Measurements from ENCODE around the gene GSK3A.

Gene GSK3A

GRCh38 chr19:42279902-42280814 lies 37.8 kb upstream of the GSK3A start:
- peak; percentile 79 for DNase-seq

DNA sequence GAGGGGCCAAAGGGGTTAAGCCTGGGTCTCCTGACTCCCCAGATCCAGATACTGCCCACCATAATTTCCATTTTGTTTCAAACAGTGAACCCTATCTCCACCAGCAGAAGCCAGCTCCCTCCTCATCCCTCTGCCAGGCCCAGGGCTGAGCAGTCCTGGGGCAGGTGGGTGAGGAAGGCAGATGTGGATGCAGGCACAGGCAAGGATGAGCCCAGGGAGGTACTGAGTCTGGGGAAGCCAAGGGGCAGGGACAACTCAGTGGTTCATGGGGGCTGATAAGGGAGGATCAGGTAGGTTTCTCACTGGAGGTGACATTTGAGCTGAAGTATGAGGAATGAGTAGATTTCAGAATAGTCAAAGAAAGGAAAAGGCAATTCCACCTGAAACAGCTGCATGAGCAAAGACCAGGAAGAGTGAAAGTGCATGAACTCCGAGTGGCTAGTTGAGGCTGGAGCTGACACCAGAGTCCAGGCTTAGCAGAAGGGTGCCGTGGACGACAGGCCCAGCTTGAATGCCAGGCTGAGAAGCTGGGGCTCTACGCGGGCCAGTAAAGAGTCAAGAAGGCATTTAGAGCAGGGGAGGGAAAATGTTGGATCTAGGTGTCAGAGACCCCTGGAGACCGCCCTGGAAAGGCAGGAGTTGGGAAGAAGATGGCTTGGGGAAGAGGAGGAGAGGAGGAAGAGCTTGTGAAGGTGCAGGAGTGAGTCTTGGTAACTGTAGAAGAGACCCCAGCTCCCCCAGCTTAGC lies 36.9 kb upstream of the GSK3A start:
- no peak for DNase-seq

GRCh38 chr19:42278452-42279154 lies 36.2 kb upstream of the GSK3A start:
- no peak for DNase-seq

GRCh38 chr19:42277821-42278451 lies 35.5 kb upstream of the GSK3A start:
- peak; percentile 14 for DNase-seq

GRCh38 chr19:42276821-42277220 lies 34.4 kb upstream of the GSK3A start:
- DNase-seq = no peak

DNA sequence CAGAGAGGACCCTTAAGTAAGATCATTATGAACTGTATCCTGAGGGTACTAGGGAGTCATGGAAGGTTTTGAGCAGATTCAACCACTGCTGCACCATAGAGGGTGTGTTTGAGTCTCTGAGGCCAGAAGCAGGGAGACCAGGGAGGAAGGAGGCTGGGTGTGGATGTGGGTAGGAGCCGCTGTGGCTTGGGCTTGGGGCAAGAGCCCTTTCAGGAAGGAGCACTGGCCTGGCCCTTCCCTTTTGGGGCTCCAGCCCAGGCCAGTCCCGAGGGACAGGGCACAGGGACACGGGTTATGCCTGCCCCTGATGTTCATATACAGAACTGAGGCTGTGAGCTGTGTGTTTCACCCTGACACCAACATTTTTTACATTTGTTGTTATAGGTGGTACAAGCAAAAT lies 33.9 kb upstream of the GSK3A start:
- no peak for DNase-seq

DNA sequence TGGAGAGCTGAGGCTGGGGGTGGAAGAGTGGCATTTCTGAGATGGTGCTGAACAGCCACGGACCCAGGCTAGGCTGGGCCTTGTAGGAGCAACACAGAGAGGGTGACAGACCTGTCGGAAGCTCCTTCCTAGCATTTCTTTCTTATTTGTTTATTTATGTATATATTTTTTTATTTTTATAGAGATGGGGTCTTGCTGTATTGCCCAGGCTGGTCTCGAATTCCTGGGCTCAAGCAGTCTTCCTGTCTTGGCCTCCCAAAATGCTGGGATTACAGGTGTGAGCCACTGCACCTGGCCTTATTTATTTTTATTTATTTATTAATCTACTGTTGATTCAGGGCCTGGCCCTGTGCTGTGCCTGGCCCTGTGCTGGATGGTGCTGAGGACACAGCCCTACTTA lies 33.1 kb upstream of the GSK3A start:
- DNase-seq = no peak

- no peak for DNase-seq
These were observed 32.7 kb upstream of the GSK3A start for GRCh38 chr19:42275103-42275502.

- no peak for DNase-seq
These were observed 31.8 kb upstream of the GSK3A start for GRCh38 chr19:42274065-42274682.

DNA sequence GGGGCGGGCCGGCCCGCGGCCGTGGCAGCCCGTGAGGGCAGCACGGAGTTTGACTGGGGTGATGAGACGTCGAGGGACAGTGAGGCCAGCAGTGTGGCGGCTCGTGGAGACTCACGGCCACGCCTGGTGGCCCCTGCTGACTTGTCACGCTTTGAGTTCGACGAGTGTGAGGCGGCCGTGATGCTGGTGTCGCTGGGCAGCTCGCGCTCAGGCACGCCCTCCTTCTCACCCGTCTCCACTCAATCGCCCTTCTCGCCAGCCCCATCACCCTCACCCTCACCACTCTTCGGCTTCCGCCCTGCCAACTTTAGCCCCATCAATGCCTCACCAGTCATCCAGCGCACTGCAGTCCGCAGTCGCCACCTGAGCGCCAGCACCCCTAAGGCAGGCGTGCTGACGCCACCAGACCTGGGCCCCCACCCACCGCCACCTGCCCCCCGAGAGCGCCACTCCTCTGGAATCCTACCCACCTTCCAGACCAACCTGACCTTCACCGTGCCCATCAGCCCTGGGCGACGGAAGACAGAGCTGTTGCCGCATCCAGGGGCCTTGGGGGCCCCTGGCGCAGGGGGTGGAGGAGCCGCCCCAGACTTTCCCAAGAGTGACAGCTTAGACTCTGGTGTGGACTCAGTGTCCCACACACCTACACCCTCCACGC lies 31.1 kb upstream of the GSK3A start:
- DNase-seq = no peak

DNA sequence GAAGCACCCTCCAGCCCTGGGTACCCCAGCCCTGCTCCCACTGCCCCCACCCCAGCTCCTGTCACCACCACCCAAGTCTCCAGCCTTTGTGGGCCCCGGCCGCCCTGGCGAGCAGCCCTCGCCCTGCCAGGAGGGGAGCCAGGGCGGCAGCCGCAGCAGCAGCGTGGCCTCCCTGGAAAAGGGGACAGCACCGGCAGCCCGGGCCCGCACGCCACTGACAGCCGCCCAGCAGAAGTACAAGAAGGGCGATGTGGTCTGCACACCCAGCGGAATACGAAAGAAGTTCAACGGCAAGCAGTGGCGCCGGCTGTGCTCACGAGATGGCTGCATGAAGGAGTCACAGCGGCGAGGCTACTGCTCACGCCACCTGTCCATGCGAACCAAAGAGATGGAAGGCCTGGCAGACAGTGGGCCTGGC lies 30.6 kb upstream of the GSK3A start:
- no peak for DNase-seq

- DNase-seq = no peak
These were observed 30.1 kb upstream of the GSK3A start for GRCh38 chr19:42272535-42272897.

- DNase-seq = no peak
These were observed 29.6 kb upstream of the GSK3A start for GRCh38 chr19:42271861-42272534.

DNA sequence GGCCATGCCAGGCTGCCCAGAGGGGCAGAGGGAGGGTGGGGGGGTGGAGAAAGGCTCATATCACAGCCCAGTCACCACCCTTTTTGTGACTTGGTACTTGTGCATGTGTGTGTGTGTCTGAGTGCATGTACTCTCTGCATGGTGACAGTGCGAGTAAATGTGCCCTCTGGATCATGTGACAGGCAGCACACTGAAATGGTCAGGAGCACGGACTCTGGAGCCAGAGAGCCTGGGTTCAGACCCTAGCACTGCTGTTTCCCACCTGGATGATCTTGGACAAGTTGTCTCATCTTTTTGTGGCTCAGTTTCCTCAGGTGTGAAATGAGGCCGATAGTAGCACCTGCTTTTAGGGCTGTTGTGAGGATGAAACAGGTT lies 28.6 kb upstream of the GSK3A start:
- no peak for DNase-seq

GRCh38 chr19:42270346-42271044 lies 28.1 kb upstream of the GSK3A start:
- peak; percentile 71 for DNase-seq

DNA sequence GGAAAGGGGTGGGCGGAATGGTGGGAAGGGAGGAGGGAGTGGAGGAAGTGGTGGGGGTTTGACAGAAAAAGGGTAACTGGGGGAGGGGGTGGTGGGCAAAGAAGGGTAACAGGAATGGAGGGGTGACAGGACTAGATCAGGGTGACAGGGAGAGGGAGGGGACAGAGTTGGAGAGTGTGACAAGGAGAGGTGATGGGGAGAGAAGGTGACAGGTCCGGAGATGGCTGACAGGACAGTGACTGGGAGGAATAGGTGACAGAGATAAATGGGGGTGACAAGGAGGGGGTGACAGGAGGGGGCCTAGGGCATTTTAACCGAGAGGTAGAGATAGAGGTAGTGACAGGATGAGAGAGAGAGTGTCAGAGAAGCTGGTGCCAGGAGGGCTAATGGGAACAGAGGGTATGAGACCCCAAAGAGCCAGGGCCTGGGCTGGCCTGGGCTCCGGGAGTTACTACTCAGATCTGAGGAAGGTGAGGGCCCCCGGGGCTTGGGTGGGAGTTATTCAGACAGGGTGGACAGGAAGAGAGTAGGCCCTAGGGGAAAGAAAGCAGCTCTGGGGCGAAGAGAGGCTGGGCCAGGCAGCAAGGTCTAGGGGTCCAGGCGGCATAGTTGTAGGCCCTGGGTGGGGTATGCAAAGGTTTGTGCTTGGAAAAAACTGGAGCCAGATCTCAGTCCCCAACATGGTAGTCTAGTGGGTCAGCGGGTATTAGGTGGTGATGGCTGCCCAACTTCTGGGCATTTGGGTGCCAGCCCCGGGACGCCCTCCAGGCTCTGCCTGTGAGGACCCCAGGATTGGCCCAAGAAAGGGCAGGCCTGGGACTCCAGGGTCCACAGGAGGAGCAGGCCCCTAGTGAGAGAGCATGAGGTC lies 27.3 kb upstream of the GSK3A start:
- no peak for DNase-seq

GRCh38 chr19:42268704-42269477 lies 26.5 kb upstream of the GSK3A start, which contains the start of gene CIC:
Gene CIC (plus strand): TSS chr19:42269252. CDS start chr19:42271784, 2,532 bp downstream.
- peak; percentile 99 for DNase-seq

- peak; percentile 97 for DNase-seq
These were observed 25.8 kb upstream of the GSK3A start for GRCh38 chr19:42268142-42268703.

Measured in T1000 (cell line).